GM23338 (cell line): ENCODE results near the gene GNGT1. TPM values are rescaled to one million over a fixed set of nuclear protein-coding genes. Genes with fewer than 3 reads are reported as not detected.

ENCODE experiments used
- ATAC-seq: fragments of 200-7000 bp; cut with Tn5 transposase; 3 replicates; pipeline ENCODE4 v1.9.1; 2020
- DNase-seq: peaks from one replicate; pipeline ENCODE4 v3.0.0-alpha.2; 2015; ENCODE audit warnings: low spot score
- H2AFZ ChIP-seq: fragments of 200-600 bp; sonication (generic); 2 replicates; pipeline ENCODE4 v1.8.0; 2016; ENCODE audit warnings: antibody characterized with exemption, mild to moderate bottlenecking, moderate library complexity
- H3F3A ChIP-seq: fragments of 200-600 bp; sonication (generic); replicated peaks from 2 replicates; pipeline ENCODE4 v1.8.0; 2017; ENCODE audit warnings: antibody characterized with exemption, mixed run types, low read depth
- H3K27ac ChIP-seq: fragments of 200-600 bp; sonication (generic); 2 replicates; pipeline ENCODE4 v1.6.1; 2016; ENCODE audit warnings: low read depth
- H3K27me3 ChIP-seq: fragments of 200-600 bp; sonication (generic); 2 replicates; pipeline ENCODE4 v1.8.0; 2016; ENCODE audit warnings: mild to moderate bottlenecking, mixed run types, moderate library complexity; ENCODE audit not compliant: insufficient read depth
- H3K36me3 ChIP-seq: fragments of 200-600 bp; sonication (generic); 2 replicates; pipeline ENCODE4 v1.8.0; 2016; ENCODE audit warnings: mild to moderate bottlenecking; ENCODE audit not compliant: insufficient read depth
- H3K4me1 ChIP-seq: fragments of 200-600 bp; sonication (generic); 2 replicates; pipeline ENCODE4 v1.8.0; 2016; ENCODE audit warnings: mild to moderate bottlenecking, moderate library complexity; ENCODE audit not compliant: insufficient read depth
- H3K4me2 ChIP-seq: fragments of 200-600 bp; sonication (generic); 2 replicates; pipeline ENCODE4 v1.7.1; 2017; ENCODE audit warnings: mixed run types
- H3K4me3 ChIP-seq: fragments of 200-600 bp; sonication (generic); 2 replicates; pipeline ENCODE4 v1.6.1; 2016; ENCODE audit warnings: mixed run types
- H3K79me2 ChIP-seq: fragments of 200-600 bp; sonication (generic); replicated peaks from 2 replicates; pipeline ENCODE4 v1.8.0; 2017; ENCODE audit warnings: mild to moderate bottlenecking; ENCODE audit not compliant: insufficient read depth
- H3K9me2 ChIP-seq: fragments of 200-600 bp; sonication (generic); 2 replicates; pipeline ENCODE4 v1.8.0; 2017; ENCODE audit not compliant: insufficient read depth
- H4K20me1 ChIP-seq: fragments of 200-600 bp; sonication (generic); replicated peaks from 2 replicates; pipeline ENCODE4 v1.8.0; 2017; ENCODE audit warnings: mild to moderate bottlenecking; ENCODE audit not compliant: insufficient read depth
- H3K27ac Mint-ChIP-seq: 2 replicates; pipeline ENCODE4 v1.8.0; 2020; ENCODE audit warnings: inconsistent platforms, mild to moderate bottlenecking, moderate library complexity, mixed read lengths
- H3K27me3 Mint-ChIP-seq: 3 replicates; pipeline ENCODE4 v1.8.0; 2022; ENCODE audit warnings: low read depth, mild to moderate bottlenecking, moderate library complexity, mixed read lengths, inconsistent platforms; ENCODE audit not compliant: insufficient read depth, poor library complexity
- H3K36me3 Mint-ChIP-seq: 3 replicates; pipeline ENCODE4 v1.8.0; 2021; ENCODE audit warnings: low read depth, mild to moderate bottlenecking, inconsistent platforms, moderate library complexity, mixed read lengths
- H3K4me1 Mint-ChIP-seq: 3 replicates; pipeline ENCODE4 v1.8.0; 2020; ENCODE audit warnings: mild to moderate bottlenecking, inconsistent platforms, mixed read lengths
- H3K4me3 Mint-ChIP-seq: 3 replicates; pipeline ENCODE4 v1.8.0; 2021; ENCODE audit warnings: moderate library complexity, mild to moderate bottlenecking, inconsistent platforms, mixed read lengths
- H3K9me3 Mint-ChIP-seq: 3 replicates; pipeline ENCODE4 v1.8.0; 2020; ENCODE audit warnings: moderate library complexity, mild to moderate bottlenecking, inconsistent platforms, mixed read lengths
- ETS1 ChIP-seq: IDR thresholded peaks from 2 replicates; pipeline ENCODE4 v1.6.1; 2016; ENCODE audit warnings: antibody characterized with exemption
- EZH2 ChIP-seq: fragments of 200-600 bp; sonication (generic); IDR thresholded peaks from one replicate; pipeline ENCODE4 v1.8.0; 2017; ENCODE audit warnings: antibody characterized with exemption, mild to moderate bottlenecking, low read depth; ENCODE audit not compliant: unreplicated experiment
- EZH2phosphoT487 ChIP-seq: fragments of 200-600 bp; sonication (generic); IDR thresholded peaks from one replicate; pipeline ENCODE4 v1.8.1; 2018; ENCODE audit warnings: antibody characterized with exemption; ENCODE audit not compliant: unreplicated experiment
- JUNB ChIP-seq: IDR thresholded peaks from one replicate; pipeline ENCODE4 v1.6.1; 2016; ENCODE audit warnings: antibody characterized with exemption; ENCODE audit not compliant: unreplicated experiment
- NANOG ChIP-seq: IDR thresholded peaks from 2 replicates; pipeline ENCODE4 v1.6.1; 2016; ENCODE audit warnings: antibody characterized with exemption, borderline replicate concordance
- POLR2AphosphoS5 ChIP-seq: IDR thresholded peaks from 2 replicates; pipeline ENCODE4 v1.6.1; 2016; ENCODE audit warnings: antibody characterized with exemption, low read depth
- REST ChIP-seq: IDR thresholded peaks from one replicate; pipeline ENCODE4 v1.6.1; 2018; ENCODE audit warnings: antibody characterized with exemption; ENCODE audit not compliant: unreplicated experiment
- STAT1 ChIP-seq: IDR thresholded peaks from one replicate; pipeline ENCODE4 v1.6.1; 2016; ENCODE audit warnings: antibody characterized with exemption; ENCODE audit not compliant: unreplicated experiment
- ZNF114 ChIP-seq: fragments of 250-450 bp; sonication (Bioruptor Pico); IDR thresholded peaks from 2 replicates; pipeline ENCODE4 v1.5.0; 2020; ENCODE audit warnings: mild to moderate bottlenecking, moderate library complexity
- ZNF331 ChIP-seq: fragments of 250-450 bp; sonication (Bioruptor Pico); IDR thresholded peaks from 2 replicates; pipeline ENCODE4 v1.5.0; 2020; ENCODE audit warnings: low read depth, mild to moderate bottlenecking, moderate library complexity
- polyA plus RNA-seq: library from polyadenylated mRNA; unstranded; fragments of >200 nt; fragmentation: Nextera tagmentation; extraction: Ambion mirVana; gene quantifications from 2 replicates; pipeline ENCODE4 v1.2.1, GENCODE V29; 2016
- total RNA-seq: library from RNA; depleted of rRNA; stranded (reverse); fragments of >200 nt; shearing (Covaris generic); gene quantifications from 2 replicates; pipeline ENCODE4 v1.2.3, GENCODE V29; 2014
- TF ChIP-seq, protein P1 (sequence below), 2 experiments: fragments of 200-600 bp in 1 of 2; sonication (generic) in 1 of 2; conservative IDR thresholded peaks; 2 replicates each; pipeline versions ENCODE4 v1.5.1 to v1.6.1; 2016 to 2017; ENCODE audit warnings: antibody characterized with exemption in 2 of 2, low read depth in 2 of 2, mild to moderate bottlenecking in 2 of 2, moderate library complexity in 1 of 2

GNGT1 gene
- total and polyA plus RNA-seq, 2 experiments from 2014 or later: 1.6 TPM; not detected in 1

DNA sequence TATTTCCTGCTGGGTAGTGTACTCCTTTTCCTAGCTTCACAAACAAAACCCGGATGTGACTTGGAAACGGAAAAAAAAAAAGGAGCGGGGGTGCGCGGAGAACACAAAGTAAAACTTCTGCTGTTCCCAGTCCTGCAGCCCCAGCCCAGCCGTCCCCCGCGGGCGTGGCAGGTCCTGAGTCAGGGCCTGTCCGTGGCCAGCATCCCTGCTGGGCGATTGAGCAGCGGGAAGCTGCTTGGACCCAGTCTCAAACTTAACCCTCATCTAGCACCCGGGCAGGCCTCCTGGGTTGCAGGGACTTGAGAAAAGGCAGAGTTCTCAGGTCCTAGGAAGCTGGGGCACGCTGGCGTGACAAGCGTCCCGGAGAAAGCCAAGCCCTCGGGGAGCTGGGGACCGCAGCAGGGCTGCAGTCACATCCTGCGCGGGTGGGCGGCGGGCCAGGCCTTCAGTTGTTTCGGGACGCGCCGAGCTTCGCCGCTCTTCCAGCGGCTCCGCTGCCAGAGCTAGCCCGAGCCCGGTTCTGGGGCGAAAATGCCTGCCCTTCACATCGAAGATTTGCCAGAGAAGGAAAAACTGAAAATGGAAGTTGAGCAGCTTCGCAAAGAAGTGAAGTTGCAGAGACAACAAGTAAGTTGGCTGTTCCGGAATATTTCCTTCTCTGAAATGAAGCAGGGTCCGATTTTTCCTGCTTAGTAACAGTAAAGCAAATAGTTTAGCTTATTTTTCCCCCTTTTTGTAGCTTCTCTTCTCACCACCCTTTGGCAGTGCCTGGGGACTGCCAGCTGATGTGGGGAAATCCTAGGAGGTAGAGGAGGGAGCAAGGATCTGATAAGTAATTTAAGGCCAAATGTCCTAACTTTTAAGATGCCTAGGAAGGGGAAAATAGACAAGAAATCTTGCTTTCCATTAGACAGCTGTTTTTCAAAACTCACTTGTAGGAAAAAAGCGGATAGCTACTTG, 15.5 kb downstream of the GNGT1 start, which contains the start of gene GNG11:
TSS of gene GNG11 (plus strand) at position 129 of the 960 bp plus-strand sequence. CDS start at position 532, 403 bp downstream.
- H3K27ac Mint-ChIP-seq: no peak within 1 kb of the TSS
- Histone ChIP-seq H3K9me2 (no peaks in the 10 kb centered on the region), H3K4me1 (peaks cover 21% of the 10 kb centered on the region), H2AFZ (peak within 1 kb of the TSS; percentile 90), H3K4me3 (peak within 1 kb of the TSS; percentile 65), H4K20me1 (no peaks in the 10 kb centered on the region), H3F3A (no peaks in the 10 kb centered on the region), H3K79me2 (no peaks in the 10 kb centered on the region), H3K27me3 (peaks cover 6% of the 10 kb centered on the region; the same call in 1 of the 2 replicates), H3K27ac (0 out of 2 replicates have a peak within 1 kb of the TSS, but pooled peaks have one; percentile 22), H3K36me3 (no peaks in the 10 kb centered on the region), H3K4me2 (peak within 1 kb of the TSS; percentile 75)
- H3K9me3 Mint-ChIP-seq: no peaks in the 10 kb centered on the region
- peak within 1 kb of the TSS; percentile 68 for H3K4me3 Mint-ChIP-seq
- no peaks in the 10 kb centered on the region for H3K36me3 Mint-ChIP-seq
- no peaks in the 10 kb centered on the region for H3K27me3 Mint-ChIP-seq
- peak; percentile 93 for ATAC-seq
- peaks cover 14% of the 10 kb centered on the region; the same call in 2 of the 3 replicates for H3K4me1 Mint-ChIP-seq
- no peak for TF ChIP-seq JUNB
- TF ChIP-seq EZH2: no peak
- DNase-seq: peak; percentile 77

DNA sequence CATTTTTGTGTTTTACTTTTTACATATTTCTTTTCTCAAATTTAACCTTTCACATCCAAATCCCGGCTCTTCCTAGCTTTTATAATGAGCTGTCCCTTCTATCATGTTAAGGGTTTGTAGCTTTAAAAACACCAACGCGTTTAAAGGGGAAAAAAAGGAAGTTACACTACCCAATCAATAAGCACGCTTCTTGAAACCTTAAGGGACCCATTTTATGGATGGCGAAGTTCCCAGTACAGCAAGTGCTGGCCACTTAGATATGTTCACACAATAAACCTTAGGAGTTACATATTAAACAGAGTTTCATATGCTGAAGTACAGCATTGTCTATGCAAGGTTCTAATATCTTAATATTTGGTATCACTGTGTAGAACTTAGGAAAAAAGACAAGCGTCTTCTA, 16.9 kb downstream of the GNGT1 start:
- H3K27ac ChIP-seq: no peak overlapping the region
- H3K4me1 ChIP-seq: peaks cover 21% of the 10 kb centered on the region
- TF ChIP-seq, protein P1, sequence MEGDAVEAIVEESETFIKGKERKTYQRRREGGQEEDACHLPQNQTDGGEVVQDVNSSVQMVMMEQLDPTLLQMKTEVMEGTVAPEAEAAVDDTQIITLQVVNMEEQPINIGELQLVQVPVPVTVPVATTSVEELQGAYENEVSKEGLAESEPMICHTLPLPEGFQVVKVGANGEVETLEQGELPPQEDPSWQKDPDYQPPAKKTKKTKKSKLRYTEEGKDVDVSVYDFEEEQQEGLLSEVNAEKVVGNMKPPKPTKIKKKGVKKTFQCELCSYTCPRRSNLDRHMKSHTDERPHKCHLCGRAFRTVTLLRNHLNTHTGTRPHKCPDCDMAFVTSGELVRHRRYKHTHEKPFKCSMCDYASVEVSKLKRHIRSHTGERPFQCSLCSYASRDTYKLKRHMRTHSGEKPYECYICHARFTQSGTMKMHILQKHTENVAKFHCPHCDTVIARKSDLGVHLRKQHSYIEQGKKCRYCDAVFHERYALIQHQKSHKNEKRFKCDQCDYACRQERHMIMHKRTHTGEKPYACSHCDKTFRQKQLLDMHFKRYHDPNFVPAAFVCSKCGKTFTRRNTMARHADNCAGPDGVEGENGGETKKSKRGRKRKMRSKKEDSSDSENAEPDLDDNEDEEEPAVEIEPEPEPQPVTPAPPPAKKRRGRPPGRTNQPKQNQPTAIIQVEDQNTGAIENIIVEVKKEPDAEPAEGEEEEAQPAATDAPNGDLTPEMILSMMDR (conservative IDR thresholded peaks at IDR 0.05; ENCODE audit: low read depth in 2 of 2): no peak
- TF ChIP-seq ZNF331 (CRISPR knock-in tag) (no peak), NANOG (no peak), ZNF114 (CRISPR knock-in tag) (no peak), ETS1 (no peak), STAT1 (no peak), EZH2 (no peak), REST (no peak), POLR2AphosphoS5 (no peak), EZH2phosphoT487 (no peak)

More for the DNA sequence above, 16.9 kb downstream of the GNGT1 start:
- H3K36me3 ChIP-seq: no peaks in the 10 kb centered on the region
- H3K79me2 ChIP-seq: no peaks in the 10 kb centered on the region
- no peaks in the 10 kb centered on the region for H3K27me3 Mint-ChIP-seq
- no peak overlapping the region for H3K4me2 ChIP-seq
- no peaks in the 10 kb centered on the region for H3K36me3 Mint-ChIP-seq
- no peak overlapping the region for H3K27ac Mint-ChIP-seq
- H3K4me3 ChIP-seq: no peak overlapping the region
- H3K27me3 ChIP-seq: peaks cover 6% of the 10 kb centered on the region; the same call in 1 of the 2 replicates
- ATAC-seq: no peak
- H2AFZ ChIP-seq: no peak overlapping the region
- no peak overlapping the region for H3K4me3 Mint-ChIP-seq
- no peaks in the 10 kb centered on the region for H3K9me3 Mint-ChIP-seq
- no peak for DNase-seq
- H3K4me1 Mint-ChIP-seq: peaks cover 14% of the 10 kb centered on the region; the same call in 2 of the 3 replicates
- no peaks in the 10 kb centered on the region for H4K20me1 ChIP-seq
- H3F3A ChIP-seq: no peaks in the 10 kb centered on the region
- no peaks in the 10 kb centered on the region for H3K9me2 ChIP-seq
